NCI-H2227 treated with DMSO at 0.1 percent for 48 hours (cell line): Measurements from ENCODE around the gene TRAF1.
A peak's percentile ranks its signal among the peaks of the same experiment; 100 is the strongest.
"Not testable (repeated sequence)": the region's sequence is repeated elsewhere in the genome, so short reads cannot be mapped to it uniquely, and the experiment has no call there.

Experiments
- DNase-seq: peaks from one replicate; lab custom pipeline; 2025; lab: John Stamatoyannopoulos, UW

TRAF1 gene

DNA sequence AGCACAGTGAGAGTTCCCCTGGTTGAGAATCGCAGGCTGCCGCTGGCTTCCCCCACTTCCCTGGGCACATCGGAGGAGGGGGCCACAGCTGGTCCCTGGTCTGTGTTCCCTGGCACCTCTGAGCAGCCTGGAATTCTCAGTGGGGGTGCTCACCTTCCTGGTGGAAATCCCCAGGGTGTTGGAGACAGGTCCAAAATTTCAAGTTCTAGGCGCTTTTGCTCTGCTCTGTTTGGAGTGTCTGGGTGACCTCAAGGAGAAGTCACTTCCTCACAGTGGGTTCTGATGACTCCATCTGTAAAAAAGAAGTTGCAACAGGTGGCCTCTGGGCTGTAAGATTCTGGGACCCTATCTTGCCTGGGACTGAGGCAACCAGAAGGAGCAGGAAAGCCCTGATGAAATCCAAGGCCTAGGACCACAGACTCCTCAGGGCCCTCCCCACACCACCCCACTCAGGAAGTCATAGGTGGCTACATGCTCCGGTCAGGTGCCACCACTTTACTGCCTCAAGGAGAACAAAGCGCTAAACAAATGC lies at the start of gene TRAF1:
TSS of gene TRAF1 (minus strand) at position 400 of the 532 bp plus-strand sequence. CDS start 721 bp downstream, outside the sequence.
- DNase-seq: no peak

DNA sequence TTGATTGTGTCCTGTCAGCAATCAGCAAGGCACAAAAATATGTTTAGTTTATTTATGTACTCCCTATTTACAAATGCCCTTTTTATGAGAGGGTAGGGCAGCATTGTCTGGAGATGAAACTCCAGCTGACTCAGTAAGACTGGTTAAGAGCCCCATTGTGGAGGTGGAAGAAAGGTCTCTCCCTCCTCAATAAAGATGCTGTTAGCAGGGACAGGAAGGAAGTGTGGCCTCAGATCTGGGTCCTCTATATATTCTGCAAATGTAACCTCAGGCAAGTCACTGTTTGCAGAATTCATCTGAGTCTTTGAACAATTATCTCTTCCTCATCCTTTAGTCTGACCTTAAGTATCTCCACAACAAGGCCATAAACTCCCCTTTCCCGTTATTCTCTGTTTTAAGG lies 48.3 kb upstream of the TRAF1 start:
- no peak for DNase-seq

GRCh38 chr9:120974181-120974580 lies 47.6 kb upstream of the TRAF1 start:
- no peak for DNase-seq

- DNase-seq: no peak
Observed at GRCh38 chr9:120971938-120972337, 45.3 kb upstream of the TRAF1 start.

DNA sequence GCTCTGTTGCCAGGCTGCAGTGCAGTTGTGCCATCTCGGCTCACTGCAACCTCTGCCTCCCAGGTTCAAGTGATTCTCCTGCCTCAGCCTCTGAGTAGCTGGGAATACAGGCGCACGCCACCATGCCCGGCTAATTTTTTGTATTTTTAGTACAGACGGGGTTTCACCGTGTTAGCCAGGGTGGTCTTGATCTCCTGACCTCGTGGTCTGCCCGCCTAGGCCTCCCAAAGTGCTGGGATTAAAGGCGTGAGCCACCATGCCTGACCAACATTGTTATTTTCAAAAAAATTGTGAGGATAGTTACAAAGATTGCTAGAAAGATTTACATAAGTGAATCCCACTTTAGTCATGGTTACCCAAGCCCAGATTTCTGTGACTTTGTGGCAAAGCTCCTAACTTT lies 44.9 kb upstream of the TRAF1 start:
- DNase-seq: not testable (repeated sequence)

GRCh38 chr9:120970244-120970643 lies 43.6 kb upstream of the TRAF1 start:
- no peak for DNase-seq

DNA sequence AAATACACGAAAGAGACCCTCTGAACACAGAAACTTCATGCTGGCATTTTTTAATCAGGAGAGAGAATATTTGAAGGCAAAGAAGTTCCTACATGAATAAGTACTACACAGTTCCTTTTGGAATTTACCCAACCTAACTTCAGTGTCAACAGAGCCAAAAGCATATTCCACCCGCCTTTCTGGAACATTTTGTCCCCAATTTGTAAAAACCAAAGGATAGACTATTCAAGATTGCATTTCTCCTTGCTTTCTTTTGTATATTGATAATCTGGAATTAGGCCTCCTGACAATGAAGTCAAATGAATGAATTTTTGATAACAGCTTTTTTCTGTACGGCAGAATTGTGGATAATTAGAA lies 39.4 kb upstream of the TRAF1 start:
- DNase-seq: no peak

DNA sequence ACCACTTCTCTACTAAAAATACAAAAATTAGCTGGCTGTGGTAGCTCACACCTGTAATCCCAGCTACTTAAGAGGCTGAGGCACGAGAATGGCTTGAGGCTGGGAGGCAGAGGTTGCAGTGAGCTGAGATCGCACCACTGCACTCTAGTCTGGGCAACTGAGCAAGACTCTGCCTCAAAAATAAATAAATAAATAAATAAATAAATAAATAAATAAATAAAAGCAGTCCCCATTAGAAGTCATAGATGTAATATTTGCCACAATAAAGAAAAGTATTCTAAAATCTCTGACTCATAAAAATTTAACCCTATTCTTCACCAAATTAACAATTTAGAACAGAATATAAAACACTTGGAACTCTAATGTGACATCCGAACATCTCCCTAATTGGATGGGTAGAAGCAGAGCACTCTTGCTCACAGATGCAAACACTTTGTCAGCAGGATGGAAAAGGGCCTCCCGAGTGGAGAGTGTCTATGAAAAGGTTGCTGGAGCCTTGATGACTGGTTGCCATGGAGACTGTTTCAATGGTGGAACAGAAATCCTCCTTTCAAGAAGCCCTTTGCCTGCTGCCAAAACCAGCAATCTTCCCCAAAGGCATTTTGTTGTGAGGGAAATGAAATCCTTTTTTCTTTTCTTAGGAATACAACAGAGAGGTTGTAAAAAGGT lies 38.9 kb upstream of the TRAF1 start:
- peak; percentile 88 for DNase-seq

GRCh38 chr9:120961936-120962335 lies 35.3 kb upstream of the TRAF1 start:
- no peak for DNase-seq

DNA sequence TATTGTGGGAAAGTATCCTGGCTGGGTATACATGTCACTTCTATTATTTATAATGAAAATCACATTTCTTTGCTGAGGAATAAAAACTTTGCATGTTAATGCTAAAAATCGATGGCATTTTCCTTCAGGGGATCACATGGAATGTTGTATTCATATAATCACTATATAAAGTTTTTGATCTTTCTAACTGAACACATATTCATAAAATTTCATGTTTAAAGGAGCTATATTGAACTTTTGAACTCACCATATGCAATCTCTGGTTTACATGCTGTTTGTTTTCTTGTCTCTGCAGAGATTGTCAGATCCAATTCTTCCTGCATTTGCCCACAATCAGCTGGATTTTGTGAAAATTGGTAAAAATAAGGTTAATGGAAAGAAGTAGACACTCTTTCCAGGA lies 33.4 kb upstream of the TRAF1 start:
- no peak for DNase-seq

- DNase-seq: no peak
Observed at GRCh38 chr9:120956862-120957261, 30.3 kb upstream of the TRAF1 start.

- no peak for DNase-seq
Observed at GRCh38 chr9:120951960-120952618, 25.5 kb upstream of the TRAF1 start.

DNA sequence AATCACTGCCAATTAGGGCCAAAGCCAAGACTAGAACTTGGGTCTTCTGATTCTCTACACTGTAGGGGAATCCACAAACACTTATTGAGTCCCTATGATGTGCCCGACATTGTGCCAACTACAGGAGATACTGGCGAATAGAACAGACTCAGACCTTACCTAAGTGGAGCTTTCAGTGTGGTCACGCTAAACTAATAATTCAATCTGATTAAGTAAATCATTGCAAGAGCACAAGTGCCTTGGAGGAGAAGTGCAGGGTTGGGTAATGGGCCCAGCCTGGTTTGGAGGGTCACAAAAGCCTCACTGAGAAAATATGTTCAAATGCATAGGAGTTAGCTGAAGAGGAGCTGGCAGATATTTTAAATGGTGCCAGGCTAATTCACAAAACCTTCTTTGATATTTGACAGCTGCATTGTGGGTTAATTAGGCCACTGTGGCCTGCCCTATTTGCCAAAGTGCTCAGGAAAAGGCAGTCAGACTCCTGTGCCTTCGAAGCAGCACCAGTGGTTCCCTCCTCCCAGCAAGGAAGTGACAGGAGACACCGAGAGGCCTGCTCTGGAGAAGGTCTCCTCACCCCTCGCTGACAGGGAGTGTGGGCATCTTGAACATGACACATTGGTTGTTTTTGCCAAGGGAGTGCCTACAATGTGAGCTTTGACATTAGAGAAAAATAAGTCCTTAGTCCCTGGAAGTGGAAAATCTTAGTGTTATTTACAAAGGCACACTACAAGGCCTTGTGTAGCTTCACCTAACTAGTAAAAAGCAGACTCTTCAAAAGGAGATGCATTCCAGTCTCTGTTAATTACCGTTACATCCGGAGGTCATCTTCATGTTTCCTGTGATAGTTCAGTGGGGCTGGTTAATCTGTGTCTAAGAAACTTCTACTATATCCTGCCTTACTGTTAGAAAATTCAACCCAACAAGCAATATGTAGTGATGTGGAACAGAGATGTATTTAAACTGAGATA lies 24.1 kb upstream of the TRAF1 start:
- no peak for DNase-seq

DNA sequence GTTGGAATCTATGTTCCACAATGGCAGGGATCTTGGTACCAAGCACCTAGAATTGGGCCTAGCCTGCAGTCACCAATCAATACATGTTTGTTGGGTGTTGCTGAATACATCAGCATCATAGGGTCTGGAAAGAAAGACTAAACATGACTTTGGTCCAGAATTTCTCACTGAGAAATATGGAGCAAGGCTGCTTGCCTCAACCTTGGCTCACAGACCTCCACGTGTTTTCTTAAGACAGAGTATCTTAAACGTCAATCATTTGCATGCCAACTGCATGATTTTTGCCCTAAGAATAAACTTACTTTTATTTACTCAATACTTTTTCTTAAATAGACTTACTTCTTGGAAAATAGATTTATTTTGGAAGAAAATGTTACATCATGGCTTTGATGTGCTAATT lies 22.7 kb upstream of the TRAF1 start:
- DNase-seq: no peak

GRCh38 chr9:120948824-120949223 lies 22.2 kb upstream of the TRAF1 start:
- DNase-seq: no peak

- DNase-seq: no peak
Observed at GRCh38 chr9:120947222-120947621, 20.6 kb upstream of the TRAF1 start.

- no peak for DNase-seq
Observed at GRCh38 chr9:120946259-120946658, 19.7 kb upstream of the TRAF1 start.

DNA sequence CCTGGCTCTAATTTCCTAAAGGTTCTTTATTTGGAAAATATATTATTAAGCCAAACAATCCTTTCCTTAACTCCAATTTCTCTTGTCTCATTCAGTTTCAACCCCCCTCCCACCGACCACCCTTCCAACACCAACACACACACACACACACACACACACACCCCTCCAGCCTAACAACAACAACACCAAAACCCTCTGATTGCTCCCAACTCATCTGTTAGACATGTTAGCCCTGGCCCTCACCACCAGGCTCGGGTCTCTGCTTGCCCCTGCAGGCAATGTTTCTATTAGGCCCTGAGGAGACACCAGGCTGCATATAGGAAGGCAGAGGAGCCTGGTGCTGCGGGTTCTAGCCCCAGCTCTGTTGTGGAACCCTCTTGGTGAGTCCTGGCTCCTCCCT lies 18.4 kb upstream of the TRAF1 start:
- no peak for DNase-seq

GRCh38 chr9:120944434-120944843 lies 17.8 kb upstream of the TRAF1 start:
- no peak for DNase-seq

GRCh38 chr9:120942186-120943001 lies 15.8 kb upstream of the TRAF1 start:
- no peak for DNase-seq

- no peak for DNase-seq
Observed at GRCh38 chr9:120941046-120941770, 14.6 kb upstream of the TRAF1 start.
